Parathyroid adenoma (tissue), 2 donors: ENCODE measurements around the gene LPO.

Experiments used
- H2AFZ ChIP-seq: fragments of 300-600 bp; sonication (generic); one replicate; pipeline ENCODE4 v1.7.0; 2017; ENCODE audit warnings: antibody characterized with exemption, mild to moderate bottlenecking
- H3K27ac ChIP-seq: fragments of 300-600 bp; sonication (generic); one replicate; pipeline ENCODE4 v1.7.0; 2017
- H3K27me3 ChIP-seq: fragments of 300-600 bp; sonication (generic); one replicate; pipeline ENCODE4 v1.7.0; 2017; ENCODE audit warnings: low read length; ENCODE audit not compliant: control insufficient read depth, insufficient read depth
- H3K36me3 ChIP-seq: fragments of 300-600 bp; sonication (generic); one replicate; pipeline ENCODE4 v1.7.0; 2017; ENCODE audit warnings: low read length; ENCODE audit not compliant: control insufficient read depth, insufficient read depth
- H3K4me1 ChIP-seq: fragments of 300-600 bp; sonication (generic); one replicate; pipeline ENCODE4 v1.7.0; 2017; ENCODE audit warnings: control low read depth
- H3K4me2 ChIP-seq: fragments of 300-600 bp; sonication (generic); one replicate; pipeline ENCODE4 v1.7.0; 2017; ENCODE audit warnings: low read length
- H3K4me3 ChIP-seq: fragments of 300-600 bp; sonication (generic); one replicate; pipeline ENCODE4 v1.7.0; 2017; ENCODE audit warnings: low read depth, low read length
- H3K79me2 ChIP-seq: fragments of 300-600 bp; sonication (generic); one replicate; pipeline ENCODE4 v1.7.0; 2017; ENCODE audit warnings: control low read depth
- H3K9ac ChIP-seq: fragments of 300-600 bp; sonication (generic); one replicate; pipeline ENCODE4 v1.7.0; 2017; ENCODE audit warnings: mild to moderate bottlenecking
- H3K9me3 ChIP-seq: fragments of 300-600 bp; sonication (generic); one replicate; pipeline ENCODE4 v1.7.0; 2017; ENCODE audit warnings: low read length; ENCODE audit not compliant: control insufficient read depth
- TF ChIP-seq, protein P1 (sequence below): fragments of 300-600 bp; sonication (generic); IDR thresholded peaks from one replicate; pipeline ENCODE4 v1.7.0; 2017; ENCODE audit warnings: antibody characterized with exemption, mild to moderate bottlenecking
- donor health status: primary hyperparathyroidism.

Gene LPO

DNA sequence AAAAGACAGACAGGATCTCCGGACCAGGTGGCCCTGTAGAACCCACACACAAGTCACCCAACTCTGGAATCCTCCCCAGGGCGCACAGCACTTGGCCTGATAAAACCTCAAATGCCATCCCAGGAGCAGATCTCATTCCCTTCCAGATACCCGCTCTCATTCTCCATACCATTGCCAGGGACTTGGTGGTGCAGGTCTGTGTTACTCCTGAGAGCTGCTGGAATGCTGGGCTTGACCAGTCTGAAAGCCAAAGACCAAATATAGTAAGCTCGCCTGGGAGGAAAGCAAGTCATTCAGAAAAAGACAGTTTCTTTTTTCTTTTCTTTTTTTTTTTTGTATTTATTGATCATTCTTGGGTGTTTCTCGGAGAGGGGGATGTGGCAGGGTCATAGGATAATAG lies 30.0 kb upstream of the LPO start:
- Histone ChIP-seq H3K9ac (no peak overlapping the region), H2AFZ (no peak overlapping the region), H3K27ac (no peak overlapping the region), H3K9me3 (no peaks in the 10 kb centered on the region), H3K4me1 (no peaks in the 10 kb centered on the region), H3K27me3 (no peaks in the 10 kb centered on the region), H3K36me3 (no peaks in the 10 kb centered on the region), H3K4me2 (no peak overlapping the region), H3K4me3 (no peak overlapping the region), H3K79me2 (no peaks in the 10 kb centered on the region)
- TF ChIP-seq, protein P1, sequence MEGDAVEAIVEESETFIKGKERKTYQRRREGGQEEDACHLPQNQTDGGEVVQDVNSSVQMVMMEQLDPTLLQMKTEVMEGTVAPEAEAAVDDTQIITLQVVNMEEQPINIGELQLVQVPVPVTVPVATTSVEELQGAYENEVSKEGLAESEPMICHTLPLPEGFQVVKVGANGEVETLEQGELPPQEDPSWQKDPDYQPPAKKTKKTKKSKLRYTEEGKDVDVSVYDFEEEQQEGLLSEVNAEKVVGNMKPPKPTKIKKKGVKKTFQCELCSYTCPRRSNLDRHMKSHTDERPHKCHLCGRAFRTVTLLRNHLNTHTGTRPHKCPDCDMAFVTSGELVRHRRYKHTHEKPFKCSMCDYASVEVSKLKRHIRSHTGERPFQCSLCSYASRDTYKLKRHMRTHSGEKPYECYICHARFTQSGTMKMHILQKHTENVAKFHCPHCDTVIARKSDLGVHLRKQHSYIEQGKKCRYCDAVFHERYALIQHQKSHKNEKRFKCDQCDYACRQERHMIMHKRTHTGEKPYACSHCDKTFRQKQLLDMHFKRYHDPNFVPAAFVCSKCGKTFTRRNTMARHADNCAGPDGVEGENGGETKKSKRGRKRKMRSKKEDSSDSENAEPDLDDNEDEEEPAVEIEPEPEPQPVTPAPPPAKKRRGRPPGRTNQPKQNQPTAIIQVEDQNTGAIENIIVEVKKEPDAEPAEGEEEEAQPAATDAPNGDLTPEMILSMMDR: no peak

DNA sequence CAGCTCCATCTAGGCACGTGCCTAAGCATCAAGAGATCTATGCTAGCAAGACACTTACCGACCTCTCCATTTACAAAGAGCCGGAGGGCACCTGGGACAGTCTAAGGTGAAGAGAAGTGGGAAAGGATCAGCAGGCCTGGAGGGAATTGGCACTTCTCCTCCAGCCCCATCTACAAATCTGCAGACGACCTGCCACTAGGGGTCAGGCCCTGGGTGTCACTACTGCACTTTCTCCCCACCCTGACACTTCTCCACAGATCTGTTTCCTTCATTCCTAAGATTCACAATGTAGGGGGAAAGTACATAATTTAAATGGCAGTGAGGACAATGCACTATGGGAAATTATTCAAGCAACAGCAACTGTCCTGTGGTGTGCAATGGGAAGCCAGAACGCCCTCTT lies 27.5 kb upstream of the LPO start:
- no peak overlapping the region for H3K27ac ChIP-seq
- no peaks in the 10 kb centered on the region for H3K4me1 ChIP-seq
- H3K36me3 ChIP-seq: no peaks in the 10 kb centered on the region
- no peak overlapping the region for H3K4me2 ChIP-seq
- TF ChIP-seq, protein P1: no peak
- no peaks in the 10 kb centered on the region for H3K79me2 ChIP-seq
- no peak overlapping the region for H3K4me3 ChIP-seq
- no peak overlapping the region for H3K9ac ChIP-seq
- no peaks in the 10 kb centered on the region for H3K9me3 ChIP-seq
- H3K27me3 ChIP-seq: no peaks in the 10 kb centered on the region
- H2AFZ ChIP-seq: no peak overlapping the region

DNA sequence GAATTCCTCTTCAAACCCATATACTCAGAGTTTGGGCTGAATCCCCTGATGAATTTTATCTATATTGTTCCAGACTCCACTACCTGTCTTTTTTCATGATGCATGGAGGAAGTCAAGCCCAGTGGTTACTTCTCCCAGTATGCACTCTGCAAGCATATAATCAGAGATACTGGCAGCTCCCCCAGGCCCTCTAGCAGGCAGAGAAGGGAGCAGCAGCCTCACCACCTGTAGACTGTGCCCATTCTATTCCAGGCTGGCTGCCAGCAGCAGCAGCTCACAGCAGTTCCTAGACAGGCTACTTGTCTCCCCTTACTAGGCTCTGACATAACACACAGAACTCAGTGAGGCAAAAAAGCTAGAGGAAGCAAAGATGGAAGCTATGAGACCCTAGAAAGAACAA lies 22.7 kb upstream of the LPO start:
- no peaks in the 10 kb centered on the region for H3K36me3 ChIP-seq
- no peak overlapping the region for H3K4me2 ChIP-seq
- H3K9me3 ChIP-seq: no peaks in the 10 kb centered on the region
- H3K79me2 ChIP-seq: no peaks in the 10 kb centered on the region
- no peaks in the 10 kb centered on the region for H3K27me3 ChIP-seq
- no peak overlapping the region for H3K4me3 ChIP-seq
- H3K4me1 ChIP-seq: no peaks in the 10 kb centered on the region
- H2AFZ ChIP-seq: no peak overlapping the region
- TF ChIP-seq, protein P1: no peak
- H3K27ac ChIP-seq: no peak overlapping the region
- H3K9ac ChIP-seq: no peak overlapping the region

DNA sequence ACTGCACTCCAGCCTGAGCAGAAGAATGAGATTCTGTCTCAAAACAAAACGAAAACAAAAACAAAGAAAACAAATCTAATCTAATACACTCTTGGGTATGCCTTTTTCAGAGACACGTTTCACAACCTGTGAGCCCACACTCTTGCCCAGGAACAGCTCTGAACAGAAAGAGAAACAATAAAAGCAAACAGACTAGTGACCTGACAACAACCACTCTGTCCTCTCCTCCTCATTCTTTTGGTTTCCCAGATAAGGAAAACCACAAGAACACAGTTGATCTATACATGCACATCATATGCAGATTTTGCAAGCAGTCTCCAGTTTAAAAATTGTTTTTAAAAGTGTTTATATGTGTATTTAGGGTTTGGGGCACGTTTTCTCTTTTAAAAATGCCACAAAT lies 20.6 kb upstream of the LPO start:
- no peaks in the 10 kb centered on the region for H3K36me3 ChIP-seq
- no peak overlapping the region for H3K9ac ChIP-seq
- no peak overlapping the region for H2AFZ ChIP-seq
- H3K79me2 ChIP-seq: no peaks in the 10 kb centered on the region
- H3K9me3 ChIP-seq: no peaks in the 10 kb centered on the region
- no peak overlapping the region for H3K4me2 ChIP-seq
- no peaks in the 10 kb centered on the region for H3K4me1 ChIP-seq
- no peaks in the 10 kb centered on the region for H3K27me3 ChIP-seq
- no peak overlapping the region for H3K27ac ChIP-seq
- H3K4me3 ChIP-seq: no peak overlapping the region
- TF ChIP-seq, protein P1: no peak

DNA sequence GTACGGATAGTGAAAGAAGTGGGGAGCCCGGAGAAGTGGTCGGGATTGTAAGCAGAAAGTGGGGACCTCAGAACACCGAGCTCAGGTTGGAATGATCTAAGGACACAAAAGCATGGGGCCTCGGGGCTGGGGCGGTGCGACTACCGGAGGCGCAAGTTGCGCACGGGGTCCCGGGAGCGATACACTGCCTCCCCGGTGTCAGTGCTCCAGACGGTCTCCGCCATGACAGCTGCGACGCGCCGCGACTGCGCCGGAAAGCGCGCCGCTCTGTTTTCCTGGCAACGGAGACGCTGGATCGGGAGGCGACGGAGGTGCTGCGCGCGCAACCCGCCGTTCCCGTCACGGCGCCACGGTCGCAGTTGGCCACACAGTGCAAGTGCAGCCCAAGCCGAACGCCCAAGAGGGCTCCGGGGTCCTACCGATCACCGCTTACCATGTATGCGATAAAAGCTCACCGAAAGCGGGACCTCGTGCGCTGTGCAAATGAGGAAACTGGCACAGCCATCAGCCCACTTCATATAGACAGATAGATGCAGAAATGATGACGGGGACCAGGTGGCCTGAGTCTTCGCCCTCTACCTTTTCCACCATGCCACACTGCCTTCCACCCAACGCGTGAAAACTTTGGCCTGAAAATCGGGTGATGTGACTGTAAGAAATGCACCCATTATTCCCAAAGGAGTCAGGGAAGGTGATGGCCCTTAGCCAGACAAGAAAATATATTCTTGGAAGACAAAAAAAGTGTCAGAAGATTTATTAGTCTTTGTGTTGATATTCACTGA lies 19.2 kb upstream of the LPO start, which contains the start of gene MKS1:
Gene MKS1 (minus strand): TSS at position 249 of the 782 bp plus-strand sequence. CDS start 25 bp downstream, at position 224.
- no peaks in the 10 kb centered on the region for H3K4me1 ChIP-seq
- peak within 1 kb of the TSS; percentile 94 for H2AFZ ChIP-seq
- H3K27me3 ChIP-seq: no peaks in the 10 kb centered on the region
- peak within 1 kb of the TSS; percentile 83 for H3K4me3 ChIP-seq
- no peaks in the 10 kb centered on the region for H3K9me3 ChIP-seq
- H3K4me2 ChIP-seq: peak within 1 kb of the TSS; percentile 95
- no peaks in the 10 kb centered on the region for H3K36me3 ChIP-seq
- TF ChIP-seq, protein P1: peak; percentile 83
- peak within 1 kb of the TSS; percentile 54 for H3K27ac ChIP-seq
- no peaks in the 10 kb centered on the region for H3K79me2 ChIP-seq
- H3K9ac ChIP-seq: no peak within 1 kb of the TSS
